ENCODE measurements around the gene HDAC9.
"Not testable (repeated sequence)": the region's sequence is repeated elsewhere in the genome, so short reads cannot be mapped to it uniquely, and the experiment has no call there.

GRCh38 chr7:18967755-18968154 is 472.2 kb downstream of the HDAC9 start:
- not testable (repeated sequence) for TF ChIP-seq CTCF, EZH2, EZH2phosphoT487 (IDR thresholded peaks at IDR 0.05)
